Measurements from ENCODE around the gene UBL7. TPM values are rescaled to one million over a fixed set of nuclear protein-coding genes. Genes with fewer than 3 reads are reported as not detected.

UBL7 gene
- total RNA-seq, 1 donor from 2014 or later: 57.0 TPM

- TF ChIP-seq, protein P1, sequence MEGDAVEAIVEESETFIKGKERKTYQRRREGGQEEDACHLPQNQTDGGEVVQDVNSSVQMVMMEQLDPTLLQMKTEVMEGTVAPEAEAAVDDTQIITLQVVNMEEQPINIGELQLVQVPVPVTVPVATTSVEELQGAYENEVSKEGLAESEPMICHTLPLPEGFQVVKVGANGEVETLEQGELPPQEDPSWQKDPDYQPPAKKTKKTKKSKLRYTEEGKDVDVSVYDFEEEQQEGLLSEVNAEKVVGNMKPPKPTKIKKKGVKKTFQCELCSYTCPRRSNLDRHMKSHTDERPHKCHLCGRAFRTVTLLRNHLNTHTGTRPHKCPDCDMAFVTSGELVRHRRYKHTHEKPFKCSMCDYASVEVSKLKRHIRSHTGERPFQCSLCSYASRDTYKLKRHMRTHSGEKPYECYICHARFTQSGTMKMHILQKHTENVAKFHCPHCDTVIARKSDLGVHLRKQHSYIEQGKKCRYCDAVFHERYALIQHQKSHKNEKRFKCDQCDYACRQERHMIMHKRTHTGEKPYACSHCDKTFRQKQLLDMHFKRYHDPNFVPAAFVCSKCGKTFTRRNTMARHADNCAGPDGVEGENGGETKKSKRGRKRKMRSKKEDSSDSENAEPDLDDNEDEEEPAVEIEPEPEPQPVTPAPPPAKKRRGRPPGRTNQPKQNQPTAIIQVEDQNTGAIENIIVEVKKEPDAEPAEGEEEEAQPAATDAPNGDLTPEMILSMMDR (conservative IDR thresholded peaks at IDR 0.05): no peak
- no peak for DNase-seq (ENCODE audit: extremely low spot score, unreplicated experiment)
- Mint-ChIP-seq H3K36me3 (peaks cover 9% of the 10 kb centered on the region), H3K9me3 (no peaks in the 10 kb centered on the region), H3K27ac (no peak overlapping the region), H3K4me3 (no peak overlapping the region), H3K4me1 (ENCODE audit: unreplicated experiment) (peaks cover 33% of the 10 kb centered on the region), H3K27me3 (no peaks in the 10 kb centered on the region)
Observed at GRCh38 chr15:74417670-74418069, 43.3 kb downstream of the UBL7 start.

- DNase-seq (ENCODE audit: extremely low spot score, unreplicated experiment): no peak
- H3K9me3 Mint-ChIP-seq: no peaks in the 10 kb centered on the region
- H3K27ac Mint-ChIP-seq: no peak overlapping the region
- TF ChIP-seq, protein P1 (conservative IDR thresholded peaks at IDR 0.05): no peak
- H3K36me3 Mint-ChIP-seq: peaks cover 9% of the 10 kb centered on the region
- no peaks in the 10 kb centered on the region for H3K27me3 Mint-ChIP-seq
- H3K4me1 Mint-ChIP-seq (ENCODE audit: unreplicated experiment): peaks cover 31% of the 10 kb centered on the region
- no peak overlapping the region for H3K4me3 Mint-ChIP-seq
Observed at GRCh38 chr15:74417225-74417624, 43.7 kb downstream of the UBL7 start.

GRCh38 chr15:74415966-74416916, 44.7 kb downstream of the UBL7 start:
- TF ChIP-seq, protein P1 (conservative IDR thresholded peaks at IDR 0.05): no peak
- Mint-ChIP-seq H3K4me1 (ENCODE audit: unreplicated experiment) (peaks cover 24% of the 10 kb centered on the region), H3K36me3 (peaks cover 9% of the 10 kb centered on the region), H3K27ac (peak overlapping the region; percentile 38), H3K4me3 (no peak overlapping the region), H3K27me3 (no peaks in the 10 kb centered on the region), H3K9me3 (no peaks in the 10 kb centered on the region)
- DNase-seq (ENCODE audit: extremely low spot score, unreplicated experiment): no peak

DNA sequence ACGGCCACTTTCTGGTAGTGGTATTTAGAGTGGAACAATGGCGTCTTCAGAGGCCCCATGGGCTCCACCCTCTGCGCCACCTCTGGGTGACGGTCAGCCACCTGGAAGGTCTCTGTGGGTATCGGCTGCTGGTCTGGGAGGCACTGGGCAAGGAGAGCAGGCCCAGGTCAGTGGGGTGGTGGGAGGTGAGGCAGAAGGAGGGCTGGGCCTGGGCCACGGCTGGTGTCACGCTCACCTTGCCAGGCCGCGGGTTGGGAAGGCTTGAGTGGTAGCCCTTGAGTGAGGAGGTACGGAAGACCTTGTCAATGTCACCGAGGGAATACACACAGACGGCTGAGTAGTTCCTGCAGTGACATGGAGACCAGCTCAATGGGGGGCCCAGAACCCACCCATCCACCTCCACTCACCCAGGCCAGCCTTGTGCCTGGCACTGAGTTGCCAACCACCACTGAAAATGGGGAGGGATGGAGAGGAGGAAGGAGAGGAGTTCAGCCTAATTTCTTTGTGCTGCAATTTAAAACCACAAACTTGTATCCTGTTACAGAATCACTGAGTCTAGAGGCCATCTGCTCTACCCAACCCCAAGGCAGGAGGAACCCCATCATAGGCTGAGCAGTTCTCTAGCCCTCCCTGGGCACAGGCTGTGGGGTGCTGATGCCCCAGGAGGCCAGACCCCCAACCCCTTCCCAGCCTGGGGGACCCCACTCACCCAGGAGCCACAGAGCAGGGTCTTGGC, 46.2 kb downstream of the UBL7 start:
- H3K4me3 Mint-ChIP-seq: no peak overlapping the region
- H3K9me3 Mint-ChIP-seq: no peaks in the 10 kb centered on the region
- no peak for DNase-seq (ENCODE audit: extremely low spot score, unreplicated experiment)
- TF ChIP-seq, protein P1 (conservative IDR thresholded peaks at IDR 0.05): no peak
- H3K36me3 Mint-ChIP-seq: peaks cover 9% of the 10 kb centered on the region
- H3K27ac Mint-ChIP-seq: no peak overlapping the region
- no peaks in the 10 kb centered on the region for H3K27me3 Mint-ChIP-seq
- H3K4me1 Mint-ChIP-seq (ENCODE audit: unreplicated experiment): peaks cover 14% of the 10 kb centered on the region

- no peak overlapping the region for H3K4me3 Mint-ChIP-seq
- H3K36me3 Mint-ChIP-seq: peaks cover 9% of the 10 kb centered on the region
- no peaks in the 10 kb centered on the region for H3K9me3 Mint-ChIP-seq
- no peaks in the 10 kb centered on the region for H3K27me3 Mint-ChIP-seq
- TF ChIP-seq, protein P1 (conservative IDR thresholded peaks at IDR 0.05): no peak
- no peak for DNase-seq (ENCODE audit: extremely low spot score, unreplicated experiment)
- H3K4me1 Mint-ChIP-seq (ENCODE audit: unreplicated experiment): peaks cover 14% of the 10 kb centered on the region
- no peak overlapping the region for H3K27ac Mint-ChIP-seq
Observed at GRCh38 chr15:74414081-74414580, 46.8 kb downstream of the UBL7 start.
